K562 (cell line): ENCODE data around the gene ABHD17B. TPM values are rescaled to one million over a fixed set of nuclear protein-coding genes. Genes with fewer than 3 reads are reported as not detected.

Source experiments
- BCLAF1 ChIP-seq, 2 experiments: fragments of 450-650 bp in 1 of 2; IDR thresholded peaks; 2 replicates each; pipeline ENCODE4 v1.6.1; 2011 to 2017; ENCODE audit warnings: low read depth in 2 of 2, antibody characterized with exemption in 1 of 2, borderline replicate concordance in 1 of 2, low read length in 1 of 2, mild to moderate bottlenecking in 1 of 2, mixed read lengths in 1 of 2; ENCODE audit not compliant: control insufficient read depth in 1 of 2
- DACH1 ChIP-seq: fragments of 450-650 bp; IDR thresholded peaks from 2 replicates; pipeline ENCODE4 v1.6.1; 2018; ENCODE audit not compliant: partially characterized antibody
- GTF2F1 ChIP-seq: IDR thresholded peaks from 2 replicates; pipeline ENCODE4 v1.6.1; 2011; ENCODE audit warnings: low read depth, low read length, improper control_type of control experiment
- PTBP1 ChIP-seq: fragments of 200-400 bp; formaldehyde crosslinking; IDR thresholded peaks from 2 replicates; pipeline ENCODE4 v1.6.1; 2017; ENCODE audit warnings: low read depth, low read length
- ZNF408 ChIP-seq: fragments of 250-450 bp; sonication (Bioruptor Pico); IDR thresholded peaks from 2 replicates; pipeline ENCODE4 v1.4.0; 2020; ENCODE audit warnings: low read depth, mild to moderate bottlenecking, moderate library complexity
- polyA plus RNA-seq, 8 experiments: library from polyadenylated mRNA; depleted of rRNA in 4 of 8; stranded (reverse) in 5 of 8; unstranded in 3 of 8; fragments of >200 nt; fragmentation: Nextera tagmentation in 2 of 8; fragmentation: Illumina TruSeq in 1 of 8; extraction: Ambion mirVana in 2 of 8; extraction: Trizol in 1 of 8; gene quantifications; 2 replicates each; pipeline versions ENCODE4 v1.2.1 to v1.2.3, GENCODE V29; 2011 to 2014; ENCODE audit warnings: inconsistent platforms in 1 of 8, missing spikeins in 1 of 8
- total RNA-seq, 7 experiments: library from RNA; depleted of rRNA in 6 of 7; stranded (reverse); fragments of >200 nt in 6 of 7; fragmentation: Illumina TruSeq in 2 of 7; extraction: Trizol in 2 of 7; gene quantifications; 2 replicates each; pipeline versions ENCODE4 v1.2.1 to v1.2.3, GENCODE V29; 2011 to 2021; ENCODE audit warnings: low replicate concordance in 1 of 7
- TF ChIP-seq, protein P1 (sequence below): sonication (generic); formaldehyde crosslinking; IDR thresholded peaks from 2 replicates; pipeline ENCODE4 v1.4.0; 2020; ENCODE audit warnings: mild to moderate bottlenecking, missing genetic modification reagents

Gene ABHD17B
- total and polyA plus RNA-seq, 9 of the 15 experiments (the other 6 are each of a cell fraction or from before 2014, with no cell fraction given) = 1.9 to 13.4 (median 10.1) TPM

DNA sequence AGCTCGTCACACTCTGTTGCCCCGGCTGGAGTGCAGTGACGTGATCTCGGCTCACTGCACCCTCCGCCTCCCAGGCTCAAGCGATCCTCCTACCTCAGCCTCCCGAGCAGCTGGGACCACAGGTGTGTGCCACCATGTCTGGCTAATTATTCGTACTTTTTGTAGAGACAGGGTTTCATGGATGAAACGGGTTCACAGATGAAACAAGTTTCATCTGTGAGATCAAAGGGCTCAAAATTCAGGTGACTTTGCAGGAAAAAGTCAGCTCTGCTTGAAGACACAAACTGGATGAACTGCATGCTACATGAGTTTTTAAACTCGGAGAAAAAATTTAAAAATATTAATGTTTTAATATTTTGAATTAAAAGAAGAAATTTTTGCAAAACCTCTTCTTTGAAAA is 24.5 kb downstream of the ABHD17B start (continued):
- TF ChIP-seq ZNF408 = no peak
- TF ChIP-seq BCLAF1 (IDR thresholded peaks at IDR 0.05; ENCODE audit: borderline replicate concordance in 1 of 2, control insufficient read depth in 1 of 2, low read depth in 2 of 2, low read length in 1 of 2) = no peak
- no peak for TF ChIP-seq GTF2F1
- TF ChIP-seq PTBP1 = no peak
- TF ChIP-seq, protein P1, sequence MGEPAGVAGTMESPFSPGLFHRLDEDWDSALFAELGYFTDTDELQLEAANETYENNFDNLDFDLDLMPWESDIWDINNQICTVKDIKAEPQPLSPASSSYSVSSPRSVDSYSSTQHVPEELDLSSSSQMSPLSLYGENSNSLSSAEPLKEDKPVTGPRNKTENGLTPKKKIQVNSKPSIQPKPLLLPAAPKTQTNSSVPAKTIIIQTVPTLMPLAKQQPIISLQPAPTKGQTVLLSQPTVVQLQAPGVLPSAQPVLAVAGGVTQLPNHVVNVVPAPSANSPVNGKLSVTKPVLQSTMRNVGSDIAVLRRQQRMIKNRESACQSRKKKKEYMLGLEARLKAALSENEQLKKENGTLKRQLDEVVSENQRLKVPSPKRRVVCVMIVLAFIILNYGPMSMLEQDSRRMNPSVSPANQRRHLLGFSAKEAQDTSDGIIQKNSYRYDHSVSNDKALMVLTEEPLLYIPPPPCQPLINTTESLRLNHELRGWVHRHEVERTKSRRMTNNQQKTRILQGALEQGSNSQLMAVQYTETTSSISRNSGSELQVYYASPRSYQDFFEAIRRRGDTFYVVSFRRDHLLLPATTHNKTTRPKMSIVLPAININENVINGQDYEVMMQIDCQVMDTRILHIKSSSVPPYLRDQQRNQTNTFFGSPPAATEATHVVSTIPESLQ (CRISPR knock-in tag) = no peak
- no peak for TF ChIP-seq DACH1
